Loucy (cell line): Measurements from ENCODE around the gene RAI1.

Source experiments
- H2AFZ ChIP-seq: fragments of 200-600 bp; sonication (generic); 2 replicates; pipeline ENCODE4 v1.6.0; 2016; ENCODE audit warnings: antibody characterized with exemption, mild to moderate bottlenecking, low read length, moderate library complexity
- H3F3A ChIP-seq: fragments of 200-600 bp; 2 replicates; pipeline ENCODE4 v1.6.0; 2016; ENCODE audit warnings: antibody characterized with exemption, low read depth, mild to moderate bottlenecking
- H3K27me3 ChIP-seq: fragments of 200-600 bp; sonication (generic); 2 replicates; pipeline ENCODE4 v1.6.1; 2014; ENCODE audit warnings: low read length, mild to moderate bottlenecking; ENCODE audit not compliant: insufficient read depth, poor library complexity, severe bottlenecking
- H3K36me3 ChIP-seq: fragments of 200-600 bp; sonication (generic); 2 replicates; pipeline ENCODE4 v1.6.1; 2016; ENCODE audit warnings: low read length; ENCODE audit not compliant: insufficient read depth
- H3K4me1 ChIP-seq: fragments of 200-600 bp; sonication (generic); 2 replicates; pipeline ENCODE4 v1.5.1; 2014; ENCODE audit warnings: low read length, mild to moderate bottlenecking; ENCODE audit not compliant: insufficient read depth, poor library complexity, severe bottlenecking
- H3K4me2 ChIP-seq: fragments of 200-600 bp; sonication (generic); 2 replicates; pipeline ENCODE4 v1.6.0; 2014; ENCODE audit warnings: antibody characterized with exemption, low read length, low read depth, mild to moderate bottlenecking; ENCODE audit not compliant: poor library complexity, severe bottlenecking
- H3K4me3 ChIP-seq: fragments of 200-600 bp; sonication (generic); 2 replicates; pipeline ENCODE4 v1.5.1; 2014; ENCODE audit warnings: low read length, mild to moderate bottlenecking, mixed read lengths; ENCODE audit not compliant: poor library complexity, severe bottlenecking
- H3K79me2 ChIP-seq: fragments of 200-600 bp; sonication (generic); 2 replicates; pipeline ENCODE4 v1.6.1; 2014; ENCODE audit warnings: low read length; ENCODE audit not compliant: insufficient read depth
- H3K9ac ChIP-seq: fragments of 200-600 bp; sonication (generic); 2 replicates; pipeline ENCODE4 v1.6.0; 2014; ENCODE audit warnings: mild to moderate bottlenecking, low read depth, low read length, moderate library complexity; ENCODE audit not compliant: poor library complexity, severe bottlenecking
- H3K9me2 ChIP-seq: fragments of 200-600 bp; sonication (generic); replicated peaks from 2 replicates; pipeline ENCODE4 v1.6.1; 2016; ENCODE audit warnings: low read depth, low read length, mixed read lengths
- H3K9me3 ChIP-seq: fragments of 200-600 bp; sonication (generic); 2 replicates; pipeline ENCODE4 v1.6.1; 2014; ENCODE audit warnings: mild to moderate bottlenecking, antibody characterized with exemption, low read length, low read depth; ENCODE audit not compliant: insufficient read depth
- H4K20me1 ChIP-seq: fragments of 200-600 bp; sonication (generic); 2 replicates; pipeline ENCODE4 v1.6.0; 2014; ENCODE audit warnings: antibody characterized with exemption, low read length, mild to moderate bottlenecking; ENCODE audit not compliant: insufficient read depth, poor library complexity, severe bottlenecking
- EZH2phosphoT487 ChIP-seq: fragments of 200-600 bp; IDR thresholded peaks from 2 replicates; pipeline ENCODE4 v1.6.1; 2018; ENCODE audit warnings: antibody characterized with exemption, mild to moderate bottlenecking, moderate library complexity, borderline replicate concordance
- TF ChIP-seq, protein P1 (sequence below): fragments of 200-600 bp; sonication (generic); conservative IDR thresholded peaks from 2 replicates; pipeline ENCODE4 v1.5.1; 2014; ENCODE audit warnings: mild to moderate bottlenecking, antibody characterized with exemption, low read length

The RAI1 gene

DNA sequence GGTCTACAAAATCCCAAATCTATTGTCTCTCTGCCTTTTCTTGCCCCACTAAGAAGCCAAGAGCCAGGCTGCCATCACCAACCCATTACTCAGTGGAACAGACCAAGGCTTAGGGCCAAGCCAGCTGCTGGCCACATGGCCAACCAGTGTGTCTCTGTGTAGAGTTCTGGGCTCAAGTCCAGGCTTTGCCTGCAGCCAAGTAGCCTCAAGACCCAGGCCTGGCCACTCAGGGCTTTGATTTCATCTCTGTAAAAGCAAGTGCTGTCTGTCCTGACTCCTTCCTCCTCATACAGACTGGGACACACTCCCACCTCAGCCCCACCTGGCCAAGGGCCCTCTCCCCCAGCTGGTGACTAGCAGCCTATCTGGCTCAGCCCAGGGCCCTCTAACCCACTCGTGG, 140.9 kb downstream of the RAI1 start:
- no peak for TF ChIP-seq EZH2phosphoT487
- TF ChIP-seq, protein P1, sequence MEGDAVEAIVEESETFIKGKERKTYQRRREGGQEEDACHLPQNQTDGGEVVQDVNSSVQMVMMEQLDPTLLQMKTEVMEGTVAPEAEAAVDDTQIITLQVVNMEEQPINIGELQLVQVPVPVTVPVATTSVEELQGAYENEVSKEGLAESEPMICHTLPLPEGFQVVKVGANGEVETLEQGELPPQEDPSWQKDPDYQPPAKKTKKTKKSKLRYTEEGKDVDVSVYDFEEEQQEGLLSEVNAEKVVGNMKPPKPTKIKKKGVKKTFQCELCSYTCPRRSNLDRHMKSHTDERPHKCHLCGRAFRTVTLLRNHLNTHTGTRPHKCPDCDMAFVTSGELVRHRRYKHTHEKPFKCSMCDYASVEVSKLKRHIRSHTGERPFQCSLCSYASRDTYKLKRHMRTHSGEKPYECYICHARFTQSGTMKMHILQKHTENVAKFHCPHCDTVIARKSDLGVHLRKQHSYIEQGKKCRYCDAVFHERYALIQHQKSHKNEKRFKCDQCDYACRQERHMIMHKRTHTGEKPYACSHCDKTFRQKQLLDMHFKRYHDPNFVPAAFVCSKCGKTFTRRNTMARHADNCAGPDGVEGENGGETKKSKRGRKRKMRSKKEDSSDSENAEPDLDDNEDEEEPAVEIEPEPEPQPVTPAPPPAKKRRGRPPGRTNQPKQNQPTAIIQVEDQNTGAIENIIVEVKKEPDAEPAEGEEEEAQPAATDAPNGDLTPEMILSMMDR, result no peak
- H2AFZ ChIP-seq, result no peak overlapping the region
- H3K9me3 ChIP-seq, result no peaks in the 10 kb centered on the region
- peak overlapping the region; percentile 93 for H3K4me2 ChIP-seq
- peaks cover 26% of the 10 kb centered on the region for H4K20me1 ChIP-seq
- peaks cover 67% of the 10 kb centered on the region for H3K4me1 ChIP-seq
- H3K9me2 ChIP-seq, result no peaks in the 10 kb centered on the region
- peak overlapping the region; percentile 94 for H3K9ac ChIP-seq
- H3K27me3 ChIP-seq, result no peaks in the 10 kb centered on the region
- peaks cover 8% of the 10 kb centered on the region; the same call in 1 of the 2 replicates for H3K36me3 ChIP-seq
- peak overlapping the region; percentile 89 for H3K4me3 ChIP-seq
- peaks cover 43% of the 10 kb centered on the region for H3K79me2 ChIP-seq
- peaks cover 6% of the 10 kb centered on the region for H3F3A ChIP-seq

GRCh38 chr17:17822616-17823015, 141.4 kb downstream of the RAI1 start:
- H3K9me3 ChIP-seq, result no peaks in the 10 kb centered on the region
- H3K9ac ChIP-seq, result peak overlapping the region; percentile 94
- peaks cover 8% of the 10 kb centered on the region; the same call in 1 of the 2 replicates for H3K36me3 ChIP-seq
- TF ChIP-seq, protein P1, result no peak
- TF ChIP-seq EZH2phosphoT487, result no peak
- H3K27me3 ChIP-seq, result no peaks in the 10 kb centered on the region
- peaks cover 43% of the 10 kb centered on the region for H3K79me2 ChIP-seq
- peak overlapping the region; percentile 93 for H3K4me2 ChIP-seq
- peaks cover 71% of the 10 kb centered on the region for H3K4me1 ChIP-seq
- H3K9me2 ChIP-seq, result no peaks in the 10 kb centered on the region
- H4K20me1 ChIP-seq, result peaks cover 26% of the 10 kb centered on the region
- H2AFZ ChIP-seq, result no peak overlapping the region
- H3K4me3 ChIP-seq, result peak overlapping the region; percentile 89
- peaks cover 6% of the 10 kb centered on the region for H3F3A ChIP-seq

DNA sequence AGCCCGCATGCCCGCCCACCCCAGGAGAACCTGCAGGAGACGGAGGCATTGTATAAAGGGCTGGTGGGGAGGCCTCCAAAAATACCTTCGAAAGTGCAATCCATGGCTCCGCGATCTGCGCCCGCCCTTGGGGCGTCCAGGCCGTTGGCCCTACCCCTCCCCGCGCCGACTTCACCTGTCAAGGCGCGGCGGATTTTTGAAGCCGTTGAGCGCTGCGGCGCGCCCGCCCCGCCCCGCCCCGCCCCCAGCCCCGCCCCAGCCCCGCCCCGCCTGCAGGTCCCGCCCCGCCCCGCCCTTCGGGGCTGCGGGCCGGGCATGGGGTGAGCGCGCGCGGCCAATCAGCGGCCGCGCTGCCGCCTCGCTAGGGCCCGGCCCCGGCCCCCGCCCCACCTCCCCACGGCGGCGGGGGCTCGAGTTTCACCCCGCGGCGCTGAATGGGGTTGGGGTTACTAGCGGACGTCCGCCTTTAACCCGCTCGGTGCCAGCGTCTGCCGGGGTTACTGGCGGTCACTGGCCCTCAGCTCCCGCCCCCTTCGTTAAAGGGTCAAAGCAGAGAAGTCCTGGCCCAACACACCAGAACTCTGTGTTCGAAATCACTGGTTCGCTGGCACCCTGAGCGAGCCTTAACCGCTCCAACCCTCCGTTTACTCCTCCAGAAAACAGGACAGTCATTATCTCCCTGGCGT, 142.3 kb downstream of the RAI1 start:
- Histone ChIP-seq H3K4me3 (peak overlapping the region; percentile 89), H3K9me2 (no peaks in the 10 kb centered on the region), H3K36me3 (peaks cover 7% of the 10 kb centered on the region; the same call in 1 of the 2 replicates), H3K27me3 (no peaks in the 10 kb centered on the region), H3K4me1 (peaks cover 74% of the 10 kb centered on the region), H3F3A (peaks cover 6% of the 10 kb centered on the region), H2AFZ (no peak overlapping the region), H3K9me3 (no peaks in the 10 kb centered on the region), H3K9ac (peak overlapping the region; percentile 94), H3K79me2 (peaks cover 43% of the 10 kb centered on the region), H4K20me1 (peaks cover 26% of the 10 kb centered on the region), H3K4me2 (peak overlapping the region; percentile 93)
- TF ChIP-seq, protein P1, result no peak
- no peak for TF ChIP-seq EZH2phosphoT487
